GM18870 (cell line): ENCODE measurements around the gene EEA1.

ENCODE experiments used
- ATAC-seq: cut with Tn5 transposase; IDR thresholded peaks from one replicate; pipeline ENCODE4 v1.9.1; 2021; ENCODE audit warnings: moderate library complexity; ENCODE audit not compliant: unreplicated experiment

Gene EEA1

GRCh38 chr12:92721130-92721529 is 208.0 kb downstream of the EEA1 start:
- no peak for ATAC-seq
